HepG2 (cell line): Measurements from ENCODE around the gene DNAJC7. TPM values are rescaled to one million over a fixed set of nuclear protein-coding genes. Genes with fewer than 3 reads are reported as not detected.
A peak's percentile ranks its signal among the peaks of the same experiment; 100 is the strongest.

ENCODE experiments used
- ATF3 ChIP-seq: sonication (generic); formaldehyde crosslinking; IDR thresholded peaks from 2 replicates; pipeline ENCODE4 v1.4.0; 2020; ENCODE audit warnings: missing genetic modification reagents
- BRCA1 ChIP-seq: sonication (generic); formaldehyde crosslinking; IDR thresholded peaks from 2 replicates; pipeline ENCODE4 v1.4.0; 2020; ENCODE audit warnings: missing genetic modification reagents
- ELF1 ChIP-seq: sonication (generic); formaldehyde crosslinking; IDR thresholded peaks from 2 replicates; pipeline ENCODE4 v1.4.0; 2020; ENCODE audit warnings: missing genetic modification reagents
- KDM5B ChIP-seq: sonication (generic); formaldehyde crosslinking; IDR thresholded peaks from 2 replicates; pipeline ENCODE4 v1.4.0; 2020; ENCODE audit warnings: missing genetic modification reagents, mild to moderate bottlenecking, borderline replicate concordance
- NONO ChIP-seq, 2 experiments: fragments of 450-650 bp in 1 of 2; sonication (generic) in 1 of 2; formaldehyde crosslinking in 1 of 2; IDR thresholded peaks in 1 of 2; conservative IDR thresholded peaks in 1 of 2; 2 replicates each; pipeline versions ENCODE4 v1.6.1 to v1.8.0; 2017 to 2022; ENCODE audit warnings: mild to moderate bottlenecking in 1 of 2, missing genetic modification reagents in 1 of 2, moderate library complexity in 1 of 2
- PAXIP1 ChIP-seq: sonication (generic); formaldehyde crosslinking; conservative IDR thresholded peaks from 2 replicates; pipeline ENCODE4 v1.4.0; 2020; ENCODE audit warnings: mild to moderate bottlenecking, missing genetic modification reagents, moderate library complexity
- STAT5B ChIP-seq: sonication (generic); formaldehyde crosslinking; IDR thresholded peaks from 2 replicates; pipeline ENCODE4 v1.4.0; 2020; ENCODE audit warnings: missing genetic modification reagents
- TEF ChIP-seq: sonication (generic); formaldehyde crosslinking; IDR thresholded peaks from 2 replicates; pipeline ENCODE4 v1.5.0; 2020; ENCODE audit warnings: missing genetic modification reagents
- ZFP36 ChIP-seq: fragments of 150-350 bp; IDR thresholded peaks from 2 replicates; pipeline ENCODE4 v1.6.1; 2018; ENCODE audit warnings: borderline replicate concordance, low read length, low read depth; ENCODE audit not compliant: partially characterized antibody
- ZNF350 ChIP-seq: sonication (generic); formaldehyde crosslinking; IDR thresholded peaks from 2 replicates; pipeline ENCODE4 v1.4.0; 2020; ENCODE audit warnings: mild to moderate bottlenecking, low read depth, missing genetic modification reagents, borderline replicate concordance
- ZNF354B ChIP-seq: sonication (generic); formaldehyde crosslinking; IDR thresholded peaks from 2 replicates; pipeline ENCODE4 v1.8.0; 2022; ENCODE audit warnings: mild to moderate bottlenecking, missing genetic modification reagents
- ZNF446 ChIP-seq: sonication (generic); formaldehyde crosslinking; IDR thresholded peaks from 2 replicates; pipeline ENCODE4 v1.5.0; 2020; ENCODE audit warnings: mild to moderate bottlenecking, missing genetic modification reagents
- ZNF567 ChIP-seq: sonication (generic); formaldehyde crosslinking; IDR thresholded peaks from 2 replicates; pipeline ENCODE4 v1.8.1; 2023; ENCODE audit warnings: mild to moderate bottlenecking, missing genetic modification reagents, borderline replicate concordance
- polyA plus RNA-seq, 8 experiments: library from polyadenylated mRNA; depleted of rRNA in 3 of 8; stranded (reverse) in 7 of 8; unstranded in 1 of 8; fragments of >200 nt; fragmentation: Illumina TruSeq in 4 of 8; extraction: Trizol in 4 of 8; gene quantifications; 2 replicates each; pipeline versions ENCODE4 v1.2.1 to v1.2.3, GENCODE V29; 2011 to 2016; ENCODE audit warnings: low read depth in 4 of 8, missing spikeins in 1 of 8, mixed read lengths in 1 of 8; ENCODE audit not compliant: insufficient read depth in 1 of 8
- total RNA-seq, 5 experiments: library from RNA; depleted of rRNA; stranded (reverse); fragments of >200 nt; fragmentation: Illumina TruSeq; extraction: Trizol; gene quantifications; 2 replicates each; pipeline ENCODE4 v1.2.3, GENCODE V29; 2016; ENCODE audit warnings: low read depth in 1 of 5

DNAJC7 gene
- total and polyA plus RNA-seq, 2 of the 13 experiments (the other 11 are each of a cell fraction or from before 2014, with no cell fraction given), result 47.7 to 132 TPM

GRCh38 chr17:41959336-41960095, 57.7 kb downstream of the DNAJC7 start (continued):
- TF ChIP-seq ZNF350 (peak; percentile 56; the same call in 1 of the 2 replicates), TEF (peak; percentile 90), ELF1 (0 out of 2 replicates have a peak, but pooled peaks have one; percentile 7), PAXIP1 (CRISPR knock-in tag) (no peak; the same call in 1 of the 2 replicates), ZNF354B (CRISPR knock-in tag) (peak; percentile 39; the same call in 1 of the 2 replicates), ATF3 (CRISPR knock-in tag) (peak; percentile 9; the same call in 1 of the 2 replicates), ZNF446 (no peak), ZFP36 (peak; percentile 15), NONO (IDR thresholded peaks at IDR 0.05) (no peak), NONO (CRISPR knock-in tag; conservative IDR thresholded peaks at IDR 0.05) (peak; percentile 75), STAT5B (no peak), BRCA1 (CRISPR knock-in tag) (no peak), KDM5B (CRISPR knock-in tag) (peak; percentile 69), ZNF567 (0 out of 2 replicates have a peak, but pooled peaks have one; percentile 27)
